Glomerular visceral epithelial cell (primary cell): ENCODE data around the gene PTGES2.

Experiments
- DNase-seq: peaks from one replicate; pipeline ENCODE4 v3.0.0-alpha.2; 2016; ENCODE audit errors: extremely low spot score

PTGES2 gene

GRCh38 chr9:128153060-128153946 lies 25.8 kb upstream of the PTGES2 start:
- no peak for DNase-seq

- DNase-seq: no peak
These were observed 24.9 kb upstream of the PTGES2 start for GRCh38 chr9:128152133-128153059.

- DNase-seq: no peak
These were observed 24.0 kb upstream of the PTGES2 start for GRCh38 chr9:128151309-128152132.

- DNase-seq: no peak
These were observed 23.2 kb upstream of the PTGES2 start for GRCh38 chr9:128150594-128151308.

GRCh38 chr9:128149951-128150593 lies 22.5 kb upstream of the PTGES2 start:
- no peak for DNase-seq

- DNase-seq: peak; percentile 82
These were observed 21.6 kb upstream of the PTGES2 start, which contains the start of gene LCN2 for GRCh38 chr9:128149001-128149701. Gene LCN2, plus strand, starts transcription at chr9:128149453. Its CDS starts 73 bp downstream, at chr9:128149526.

- DNase-seq: no peak
These were observed 21.0 kb upstream of the PTGES2 start for GRCh38 chr9:128148509-128149000.

GRCh38 chr9:128146591-128147120 lies 19.1 kb upstream of the PTGES2 start:
- DNase-seq: no peak

- no peak for DNase-seq
These were observed 18.4 kb upstream of the PTGES2 start for GRCh38 chr9:128145951-128146351.

- no peak for DNase-seq
These were observed 18.0 kb upstream of the PTGES2 start for GRCh38 chr9:128145536-128145935.

GRCh38 chr9:128144239-128145181 lies 17.0 kb upstream of the PTGES2 start:
- no peak for DNase-seq

- no peak for DNase-seq
These were observed 16.2 kb upstream of the PTGES2 start for GRCh38 chr9:128143525-128144238.

- no peak for DNase-seq
These were observed 15.1 kb upstream of the PTGES2 start for GRCh38 chr9:128142596-128142995.

GRCh38 chr9:128142061-128142460 lies 14.5 kb upstream of the PTGES2 start:
- DNase-seq: no peak

GRCh38 chr9:128141604-128142003 lies 14.1 kb upstream of the PTGES2 start:
- no peak for DNase-seq

- DNase-seq: no peak
These were observed 12.1 kb upstream of the PTGES2 start for GRCh38 chr9:128139621-128140020.

GRCh38 chr9:128138001-128138400 lies 10.5 kb upstream of the PTGES2 start:
- DNase-seq: no peak
